Activated CD4-positive, alpha-beta T cell treated with anti-CD3 and anti-CD28 coated beads for 24 hours (primary cell): Measurements from ENCODE around the gene IL17REL.

ENCODE experiments used
- DNase-seq, 2 donors: peaks; one replicate each; pipeline ENCODE4 v3.0.0-alpha.2; 2020; ENCODE audit warnings: low read depth in 2 of 2

IL17REL gene

DNA sequence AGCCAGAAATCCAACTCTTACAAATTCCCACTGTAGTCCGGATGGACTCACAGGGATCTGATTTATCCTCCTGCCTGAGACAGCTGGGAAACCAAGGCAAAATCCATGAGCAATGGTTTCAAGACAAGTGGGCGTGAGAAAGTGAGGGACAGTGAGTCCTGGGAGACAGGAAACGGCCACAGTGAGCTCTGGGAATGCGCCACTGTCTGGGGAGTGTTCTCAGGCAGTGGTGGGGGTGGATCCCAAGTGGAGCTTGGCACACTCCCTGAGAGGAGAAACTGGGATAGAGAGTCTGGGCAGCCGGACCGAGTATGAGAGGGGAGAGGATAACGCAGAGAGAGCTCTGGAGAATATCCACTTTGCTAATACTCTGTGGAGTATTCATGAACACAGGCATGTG lies 9.8 kb downstream of the IL17REL start:
- no peak for DNase-seq

DNA sequence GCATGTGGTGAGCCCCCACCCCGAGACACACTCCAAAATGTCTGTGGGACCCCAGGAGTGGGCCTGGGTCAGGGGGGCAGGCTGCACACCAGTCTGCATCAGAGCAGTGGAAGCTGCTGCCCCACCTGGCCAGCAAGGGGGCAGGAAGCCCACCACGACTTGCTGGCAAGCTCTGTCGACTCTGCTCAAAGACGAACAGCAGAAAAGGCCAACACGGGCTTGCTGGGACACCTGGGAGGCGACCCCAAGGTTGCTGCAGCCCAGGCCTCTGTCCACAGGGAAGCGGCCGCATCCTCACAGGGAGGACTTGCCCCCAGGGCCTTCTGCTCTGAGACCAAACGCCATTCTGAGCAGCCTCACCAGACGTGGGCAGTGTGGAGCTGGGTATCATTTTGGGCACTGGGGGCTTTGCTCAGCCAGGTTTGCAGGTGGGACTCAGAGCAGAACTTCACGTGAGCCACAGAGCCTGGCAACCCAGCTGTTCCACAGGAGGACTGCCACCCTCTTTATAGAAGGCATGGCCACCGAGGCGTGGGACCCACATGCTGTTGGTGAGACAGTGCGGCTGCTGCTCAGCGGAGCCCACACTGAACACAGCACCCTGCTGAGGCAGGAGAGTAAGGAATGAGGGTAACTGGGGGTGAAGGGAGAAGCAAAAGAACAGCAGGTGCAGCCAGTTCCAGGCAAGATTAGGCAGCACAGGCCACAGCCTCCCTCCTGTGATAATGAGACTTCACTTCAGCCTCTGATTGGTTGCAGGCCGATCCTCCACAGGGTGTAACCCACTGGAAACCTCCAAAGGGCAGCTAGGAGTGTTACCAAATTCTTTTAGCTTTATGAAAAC lies 11.0 kb downstream of the IL17REL start:
- DNase-seq: no peak

- DNase-seq: no peak
These were observed 11.8 kb downstream of the IL17REL start for GRCh38 chr22:50000587-50001387.

- no peak for DNase-seq
These were observed 12.5 kb downstream of the IL17REL start for GRCh38 chr22:49999946-50000586.

- DNase-seq: no peak
These were observed 13.3 kb downstream of the IL17REL start for GRCh38 chr22:49999063-49999945.

GRCh38 chr22:49998718-49999062 lies 13.9 kb downstream of the IL17REL start:
- DNase-seq: no peak

DNA sequence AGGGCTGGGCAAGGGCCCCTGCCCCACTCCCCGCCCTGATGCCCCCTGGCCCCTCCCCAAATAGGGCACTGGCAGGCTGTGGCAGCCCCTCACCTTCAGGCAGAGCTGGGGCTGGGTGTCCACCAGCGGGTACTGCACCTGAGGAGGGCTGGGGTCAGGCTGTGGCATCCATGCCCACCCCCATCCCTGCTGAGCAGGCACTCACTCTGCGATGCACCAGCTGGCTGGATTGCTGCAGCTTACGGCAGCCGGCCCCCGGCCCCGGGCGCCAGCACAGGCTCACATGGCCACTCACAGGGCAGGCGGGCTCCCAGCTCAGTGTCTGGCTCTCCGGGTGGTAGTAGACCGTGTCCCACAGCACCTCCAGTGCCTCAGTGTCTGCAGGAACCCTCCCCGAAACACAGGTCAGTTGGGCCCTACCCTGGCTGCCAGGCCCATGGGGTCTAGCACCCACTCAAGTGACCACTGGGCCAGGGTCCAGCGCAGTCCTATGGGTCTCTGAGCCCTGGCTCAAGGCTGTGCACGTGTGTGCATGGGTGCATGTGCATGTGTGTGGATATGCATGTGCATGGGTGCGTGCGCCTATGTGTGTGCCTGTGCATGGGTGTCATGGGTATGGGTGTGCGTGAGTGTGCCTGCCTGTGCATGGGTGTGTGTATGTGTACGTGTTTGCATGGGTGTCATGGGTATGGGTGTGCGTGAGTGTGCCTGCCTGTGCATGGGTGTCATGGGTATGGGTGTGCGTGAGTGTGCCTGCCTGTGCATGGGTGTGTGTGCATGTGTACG lies 14.4 kb downstream of the IL17REL start:
- no peak for DNase-seq

GRCh38 chr22:49997251-49997599 lies 15.3 kb downstream of the IL17REL start:
- no peak for DNase-seq

DNA sequence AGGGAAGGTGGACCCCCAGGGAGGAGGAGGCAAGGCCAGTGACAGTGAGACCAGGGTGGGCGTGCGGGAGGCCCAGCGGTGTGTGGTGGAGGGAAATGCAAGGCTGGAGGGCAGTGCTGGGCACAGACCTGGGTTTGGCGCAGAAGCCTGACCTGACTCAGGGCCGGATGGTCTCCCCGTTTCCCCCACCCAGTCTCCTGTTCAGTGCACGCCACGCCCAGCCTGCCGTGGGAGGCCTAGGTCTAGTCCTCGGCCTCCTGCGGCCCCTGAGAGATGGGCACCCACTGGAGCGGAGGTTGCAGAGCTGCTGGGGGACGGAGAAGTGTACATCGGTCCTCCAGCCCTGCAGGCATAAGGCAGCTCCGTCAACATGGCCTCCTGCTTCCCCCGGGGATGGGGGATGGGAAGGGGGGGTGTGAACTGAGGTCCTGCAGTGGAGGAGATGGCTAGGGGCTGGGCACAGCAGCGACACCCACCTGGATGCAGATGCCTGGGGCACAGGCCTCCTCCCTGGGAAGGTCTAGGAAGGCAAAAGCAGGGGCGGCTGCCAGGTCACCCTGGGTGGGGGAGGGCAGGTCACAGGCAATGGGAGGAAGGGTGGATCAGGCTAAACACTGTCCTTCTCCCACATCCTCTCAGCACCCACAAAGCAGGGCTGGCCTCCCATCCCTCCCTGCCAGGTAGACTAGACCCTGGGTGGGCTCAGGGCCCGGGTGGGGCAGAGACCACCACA lies 15.9 kb downstream of the IL17REL start:
- DNase-seq: no peak

- DNase-seq: no peak
These were observed 16.4 kb downstream of the IL17REL start for GRCh38 chr22:49996119-49996517.

GRCh38 chr22:49995361-49996118 lies 17.0 kb downstream of the IL17REL start:
- no peak for DNase-seq

DNA sequence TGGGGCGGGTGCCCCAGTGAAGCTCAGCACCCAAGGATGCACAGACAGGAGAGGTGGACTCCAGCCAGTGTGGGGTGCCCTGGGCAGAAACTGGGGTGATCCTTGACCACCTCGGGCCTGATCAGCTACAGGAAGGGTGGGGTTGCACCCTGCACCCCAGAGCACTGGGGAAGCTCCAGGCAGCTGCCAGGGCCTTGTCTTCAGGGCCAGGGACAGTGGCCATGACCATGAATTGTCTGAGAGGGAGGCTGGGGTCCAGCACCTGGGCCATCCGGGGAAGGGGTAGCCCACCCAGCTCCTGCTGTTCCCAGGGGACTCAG lies 17.6 kb downstream of the IL17REL start:
- DNase-seq: no peak

DNA sequence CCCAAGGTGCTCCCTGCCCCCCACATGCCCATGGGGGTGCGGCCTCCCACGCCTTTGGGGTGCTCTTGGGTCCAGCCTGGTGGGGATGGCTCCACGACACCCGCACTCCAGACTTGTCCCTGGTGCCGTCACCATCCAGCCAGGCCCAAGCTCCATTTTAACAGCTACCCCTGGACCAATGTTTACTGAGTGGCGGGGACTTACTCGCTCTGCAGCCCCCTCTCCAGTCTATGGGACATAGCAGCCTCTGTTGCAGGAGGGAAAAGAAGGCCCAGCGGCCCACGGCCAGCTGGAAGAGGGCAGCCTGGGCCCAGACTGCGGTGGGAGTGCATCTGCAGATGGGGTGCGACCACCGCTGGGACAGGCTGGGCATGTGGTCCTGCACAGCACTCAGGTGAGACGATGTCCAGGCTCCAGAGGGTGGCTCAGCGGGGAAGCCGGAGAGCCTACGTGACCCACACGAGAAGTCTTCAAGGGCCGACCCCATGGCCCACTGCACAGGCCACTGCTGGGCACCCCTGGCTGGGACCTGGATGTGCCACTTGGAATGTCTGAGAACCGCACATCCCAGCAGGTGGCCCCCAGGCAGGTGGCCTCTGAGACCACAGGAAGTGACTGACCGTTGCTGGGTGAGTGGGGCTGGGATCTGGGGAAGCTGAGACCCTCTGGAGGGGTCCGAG lies 18.1 kb downstream of the IL17REL start:
- no peak for DNase-seq

DNA sequence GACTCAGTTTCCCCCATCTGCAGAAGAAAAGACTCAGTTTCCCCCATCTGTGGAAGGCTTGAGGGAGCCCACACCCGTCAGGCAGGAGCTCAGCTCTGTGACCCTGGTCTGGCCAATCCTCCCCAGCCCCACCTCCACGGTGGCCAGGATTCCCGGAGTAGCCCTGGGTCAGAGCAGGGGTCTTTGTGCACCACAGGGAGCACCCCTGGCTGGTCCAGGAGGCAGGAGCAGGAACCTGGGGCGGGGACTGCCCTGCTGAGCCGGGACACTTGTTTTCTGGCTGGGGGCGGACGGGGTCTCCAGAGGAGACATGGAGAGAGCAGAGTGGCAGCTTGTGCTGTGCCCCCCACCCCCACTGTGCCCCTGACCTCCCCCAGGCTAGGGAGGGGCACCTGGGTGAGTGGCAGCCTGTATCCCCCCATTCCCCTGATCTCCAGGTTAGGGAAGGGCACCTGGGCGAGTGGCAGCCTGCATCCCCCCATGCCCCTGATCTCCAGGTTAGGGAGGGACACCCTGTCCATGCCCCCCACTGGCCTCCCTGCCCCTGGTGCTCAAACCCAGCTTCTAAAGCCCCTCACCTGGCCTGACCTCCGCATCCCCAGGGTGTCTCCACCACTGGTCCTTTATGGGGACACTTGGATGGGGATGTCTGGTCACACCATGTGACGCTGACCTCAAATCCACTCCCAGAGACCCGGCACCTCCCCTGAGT lies 18.8 kb downstream of the IL17REL start:
- no peak for DNase-seq

DNA sequence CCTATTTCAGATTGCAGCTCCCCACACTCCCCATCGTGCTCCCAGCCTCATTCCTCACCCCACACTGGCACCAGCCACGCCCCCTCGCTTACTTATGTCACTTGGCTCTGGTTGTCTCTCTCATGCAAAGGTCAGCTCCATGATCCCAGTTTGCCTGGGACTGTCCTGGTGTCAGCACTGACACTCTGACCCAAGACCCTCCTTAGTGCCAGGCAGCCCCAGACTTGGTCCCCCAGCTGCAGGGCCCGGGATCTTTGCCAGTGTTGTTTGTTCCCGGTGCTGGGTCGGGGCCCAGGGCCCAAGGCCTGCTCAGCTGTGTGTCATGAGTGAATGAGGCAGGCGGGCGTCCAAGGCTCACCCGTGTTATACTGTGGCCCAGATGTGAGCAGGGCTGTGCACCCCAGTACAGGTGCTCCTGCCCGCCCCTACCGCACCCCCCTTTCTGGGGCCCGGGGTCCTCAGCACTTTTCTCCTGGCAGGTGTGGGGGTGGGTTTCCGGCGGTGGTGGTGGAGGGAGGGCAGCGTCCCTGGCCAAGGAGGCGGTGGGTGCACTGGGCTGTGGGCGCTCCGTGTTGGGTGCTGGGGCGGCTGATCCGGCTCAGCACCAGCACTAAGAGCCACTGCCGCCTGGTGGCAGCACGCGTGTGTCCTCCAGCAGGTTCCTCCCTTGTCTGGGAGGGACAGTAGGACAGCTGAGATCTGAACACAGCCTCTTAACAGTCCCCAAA lies 19.5 kb downstream of the IL17REL start:
- peak; percentile 50 to 62 for DNase-seq

- DNase-seq: no peak
These were observed 20.5 kb downstream of the IL17REL start for GRCh38 chr22:49991907-49992533.

DNA sequence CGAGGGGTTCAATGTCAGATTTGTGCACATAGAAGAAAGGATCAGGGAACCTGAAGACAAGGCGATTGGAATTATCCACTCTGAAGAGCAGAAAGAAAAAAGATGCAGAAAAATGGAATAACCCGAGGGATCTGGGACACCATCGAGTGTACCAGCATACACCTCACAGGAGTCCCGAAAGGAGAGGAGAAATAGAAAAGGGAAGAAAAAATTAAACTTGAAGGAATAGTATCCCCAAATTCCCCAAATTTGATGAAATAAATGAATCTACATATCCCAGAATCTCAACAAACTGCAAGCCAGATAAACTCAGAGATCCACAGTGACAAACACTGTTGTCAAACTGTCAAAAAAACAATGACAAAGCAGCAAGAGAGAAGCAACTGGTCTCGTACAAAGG lies 21.4 kb downstream of the IL17REL start:
- DNase-seq: no peak
